H9 (cell line): ENCODE results near the gene UBXN10. TPM values are rescaled to one million over a fixed set of nuclear protein-coding genes. Genes with fewer than 3 reads are reported as not detected.

Source experiments
- DNase-seq: peaks from one replicate; pipeline ENCODE4 v3.0.0-alpha.2; 2017
- H2AFZ ChIP-seq: one replicate; pipeline ENCODE4 v1.6.1; 2013; ENCODE audit warnings: mild to moderate bottlenecking, low read length, control low read depth, moderate library complexity
- H2AK5ac ChIP-seq: 2 replicates; pipeline ENCODE4 v1.6.1; 2013; ENCODE audit warnings: low read length, control low read depth, mixed read lengths; ENCODE audit not compliant: insufficient read length
- H2BK120ac ChIP-seq: one replicate; pipeline ENCODE4 v1.6.1; 2013; ENCODE audit warnings: low read depth, mild to moderate bottlenecking, low read length, control low read depth, inconsistent platforms; ENCODE audit not compliant: poor library complexity, severe bottlenecking
- H2BK12ac ChIP-seq: 2 replicates; pipeline ENCODE4 v1.6.1; 2013; ENCODE audit warnings: low read length, control low read depth, mixed read lengths, low read depth; ENCODE audit not compliant: insufficient read length
- H2BK15ac ChIP-seq: 2 replicates; pipeline ENCODE4 v1.6.1; 2013; ENCODE audit warnings: low read depth, low read length, control low read depth
- H2BK20ac ChIP-seq: one replicate; pipeline ENCODE4 v1.6.1; 2013; ENCODE audit warnings: low read depth, mild to moderate bottlenecking, low read length, control low read depth, inconsistent platforms; ENCODE audit not compliant: poor library complexity, severe bottlenecking
- H2BK5ac ChIP-seq: 2 replicates; pipeline ENCODE4 v1.6.1; 2013; ENCODE audit warnings: low read length, control low read depth, mixed read lengths; ENCODE audit not compliant: insufficient read length
- H3K14ac ChIP-seq: 2 replicates; pipeline ENCODE4 v1.6.1; 2013; ENCODE audit warnings: low read length, control low read depth; ENCODE audit not compliant: insufficient read depth
- H3K18ac ChIP-seq: 2 replicates; pipeline ENCODE4 v1.6.1; 2013; ENCODE audit warnings: low read depth, mild to moderate bottlenecking, mixed read lengths, low read length, control low read depth; ENCODE audit not compliant: insufficient read length
- H3K23ac ChIP-seq: 2 replicates; pipeline ENCODE4 v1.6.1; 2013; ENCODE audit warnings: low read length, control low read depth, mixed read lengths, low read depth; ENCODE audit not compliant: insufficient read length
- H3K23me2 ChIP-seq: 2 replicates; pipeline ENCODE4 v1.6.1; 2013; ENCODE audit warnings: low read depth, mild to moderate bottlenecking, mixed read lengths, low read length, control low read depth; ENCODE audit not compliant: insufficient read length, poor library complexity, severe bottlenecking
- H3K27ac ChIP-seq: 2 replicates; pipeline ENCODE4 v1.5.1; 2013; ENCODE audit warnings: low read length, control low read depth, mixed read lengths, low read depth; ENCODE audit not compliant: insufficient read length
- H3K27me3 ChIP-seq: 2 replicates; pipeline ENCODE4 v1.6.1; 2013; ENCODE audit warnings: low read length, control low read depth, inconsistent platforms; ENCODE audit not compliant: insufficient read depth
- H3K4ac ChIP-seq: 2 replicates; pipeline ENCODE4 v1.6.1; 2013; ENCODE audit warnings: low read depth, mild to moderate bottlenecking, control low read depth, inconsistent platforms, low read length, moderate library complexity
- H3K4me1 ChIP-seq: 2 replicates; pipeline ENCODE4 v1.6.1; 2013; ENCODE audit warnings: low read length, control low read depth, inconsistent platforms; ENCODE audit not compliant: insufficient read depth
- H3K4me2 ChIP-seq: 2 replicates; pipeline ENCODE4 v1.6.1; 2013; ENCODE audit warnings: low read length, control low read depth, mixed read lengths; ENCODE audit not compliant: insufficient read length, insufficient read depth
- H3K56ac ChIP-seq: 2 replicates; pipeline ENCODE4 v1.6.1; 2013; ENCODE audit warnings: low read depth, mild to moderate bottlenecking, mixed read lengths, low read length, control low read depth; ENCODE audit not compliant: insufficient read length
- H3K79me1 ChIP-seq: 2 replicates; pipeline ENCODE4 v1.6.1; 2013; ENCODE audit warnings: low read depth, mild to moderate bottlenecking, moderate library complexity, low read length, control low read depth, inconsistent platforms; ENCODE audit not compliant: insufficient read depth, poor library complexity, severe bottlenecking
- H3K79me2 ChIP-seq: 2 replicates; pipeline ENCODE4 v1.6.1; 2013; ENCODE audit warnings: low read length, control low read depth, inconsistent platforms; ENCODE audit not compliant: insufficient read depth
- H3K9ac ChIP-seq: 2 replicates; pipeline ENCODE4 v1.6.1; 2013; ENCODE audit warnings: low read length, control low read depth, mixed read lengths; ENCODE audit not compliant: insufficient read length; ENCODE audit errors: extremely low read depth
- H3K9me3 ChIP-seq: one replicate; pipeline ENCODE4 v1.6.1; 2013; ENCODE audit warnings: low read depth, low read length, inconsistent platforms; ENCODE audit not compliant: control insufficient read depth
- H3T11ph ChIP-seq: one replicate; pipeline ENCODE4 v1.6.1; 2013; ENCODE audit warnings: mild to moderate bottlenecking, low read length, control low read depth, inconsistent platforms
- H4K20me1 ChIP-seq: one replicate; pipeline ENCODE4 v1.6.1; 2013; ENCODE audit not compliant: control insufficient read depth, insufficient read length, insufficient read depth
- H4K5ac ChIP-seq: 2 replicates; pipeline ENCODE4 v1.6.1; 2013; ENCODE audit warnings: low read depth, mild to moderate bottlenecking, mixed read lengths, low read length, control low read depth; ENCODE audit not compliant: insufficient read length
- H4K8ac ChIP-seq: replicated peaks from 2 replicates; pipeline ENCODE4 v1.6.1; 2013; ENCODE audit warnings: low read length, control low read depth, mixed read lengths, low read depth; ENCODE audit not compliant: insufficient read length
- H4K91ac ChIP-seq: 2 replicates; pipeline ENCODE4 v1.6.1; 2013; ENCODE audit warnings: low read depth, mild to moderate bottlenecking, moderate library complexity, mixed read lengths, low read length, control low read depth; ENCODE audit not compliant: insufficient read length
- H3K27ac Mint-ChIP-seq, 3 experiments: 2 replicates in 2 of 3; 3 replicates in 1 of 3; pipeline ENCODE4 v1.8.0; 2020 to 2021; ENCODE audit warnings: mixed read lengths in 3 of 3, mild to moderate bottlenecking in 1 of 3, moderate library complexity in 1 of 3
- H3K27me3 Mint-ChIP-seq: 2 replicates; pipeline ENCODE4 v1.8.0; 2021; ENCODE audit warnings: low read depth, mild to moderate bottlenecking, moderate library complexity, mixed read lengths
- H3K36me3 Mint-ChIP-seq, 3 experiments: 2 replicates in 2 of 3; 3 replicates in 1 of 3; pipeline ENCODE4 v1.8.0; 2020 to 2021; ENCODE audit warnings: low read depth in 3 of 3, mixed read lengths in 3 of 3; ENCODE audit not compliant: insufficient read depth in 1 of 3
- H3K4me1 Mint-ChIP-seq, 2 experiments: 2 replicates each; pipeline ENCODE4 v1.8.0; 2020; ENCODE audit warnings: mixed read lengths in 2 of 2
- H3K4me3 Mint-ChIP-seq, 2 experiments: 2 replicates in 1 of 2; 3 replicates in 1 of 2; pipeline ENCODE4 v1.8.0; 2020 to 2021; ENCODE audit warnings: mild to moderate bottlenecking in 2 of 2, mixed read lengths in 2 of 2, moderate library complexity in 1 of 2
- H3K9me3 Mint-ChIP-seq, 2 experiments: 2 replicates in 1 of 2; 3 replicates in 1 of 2; pipeline ENCODE4 v1.8.0; 2020; ENCODE audit warnings: mild to moderate bottlenecking in 2 of 2, mixed read lengths in 2 of 2, moderate library complexity in 1 of 2
- WGBS: extraction: QIAGEN DNeasy Blood & Tissue Kit; methylation state at CpG from one replicate; pipeline ENCODE4 v1.1.7; 2013; ENCODE audit warnings: missing lambda C conversion rate, low lambda C conversion rate, mixed read lengths; ENCODE audit not compliant: insufficient read length; ENCODE audit errors: extremely low coverage; 5-methylcytosine and 5-hydroxymethylcytosine counted together
- total RNA-seq: library from RNA; stranded (reverse); gene quantifications from 2 replicates; pipeline ENCODE4 v1.2.1, GENCODE V29; 2021
- TF ChIP-seq, protein P1 (sequence below): fragments of 200-600 bp; sonication (generic); conservative IDR thresholded peaks from 3 replicates; pipeline ENCODE4 v1.8.0; 2021; ENCODE audit warnings: antibody characterized with exemption, mild to moderate bottlenecking

UBXN10 gene
- total RNA-seq, 1 experiment from 2014 or later, result 0.59 TPM

GRCh38 chr1:20137604-20138003, 48.3 kb upstream of the UBXN10 start:
- no peak overlapping the region for H3K9ac ChIP-seq
- no peaks in the 10 kb centered on the region for H3K27me3 ChIP-seq
- no peak overlapping the region for H3K27ac Mint-ChIP-seq
- H4K20me1 ChIP-seq, result no peaks in the 10 kb centered on the region
- H2BK20ac ChIP-seq, result no peak overlapping the region
- H3K4me3 Mint-ChIP-seq, result no peak overlapping the region
- no peak overlapping the region for H3T11ph ChIP-seq
- no peak overlapping the region for H2AFZ ChIP-seq
- no peak overlapping the region for H2BK12ac ChIP-seq
- H2BK15ac ChIP-seq, result no peak overlapping the region
- no peak overlapping the region for H2BK5ac ChIP-seq
- H4K5ac ChIP-seq, result no peak overlapping the region
- no peak overlapping the region for H3K56ac ChIP-seq
- H3K27ac ChIP-seq, result no peak overlapping the region
- no CpG with 5 or more reads among the region's 1 CpG for WGBS
- H3K4me1 ChIP-seq, result no peaks in the 10 kb centered on the region
- DNase-seq, result no peak
- H3K4ac ChIP-seq, result no peak overlapping the region
- H3K79me2 ChIP-seq, result no peaks in the 10 kb centered on the region
- no peak overlapping the region for H4K91ac ChIP-seq
- no peak overlapping the region for H2BK120ac ChIP-seq
- no peak overlapping the region for H4K8ac ChIP-seq
- TF ChIP-seq, protein P1, sequence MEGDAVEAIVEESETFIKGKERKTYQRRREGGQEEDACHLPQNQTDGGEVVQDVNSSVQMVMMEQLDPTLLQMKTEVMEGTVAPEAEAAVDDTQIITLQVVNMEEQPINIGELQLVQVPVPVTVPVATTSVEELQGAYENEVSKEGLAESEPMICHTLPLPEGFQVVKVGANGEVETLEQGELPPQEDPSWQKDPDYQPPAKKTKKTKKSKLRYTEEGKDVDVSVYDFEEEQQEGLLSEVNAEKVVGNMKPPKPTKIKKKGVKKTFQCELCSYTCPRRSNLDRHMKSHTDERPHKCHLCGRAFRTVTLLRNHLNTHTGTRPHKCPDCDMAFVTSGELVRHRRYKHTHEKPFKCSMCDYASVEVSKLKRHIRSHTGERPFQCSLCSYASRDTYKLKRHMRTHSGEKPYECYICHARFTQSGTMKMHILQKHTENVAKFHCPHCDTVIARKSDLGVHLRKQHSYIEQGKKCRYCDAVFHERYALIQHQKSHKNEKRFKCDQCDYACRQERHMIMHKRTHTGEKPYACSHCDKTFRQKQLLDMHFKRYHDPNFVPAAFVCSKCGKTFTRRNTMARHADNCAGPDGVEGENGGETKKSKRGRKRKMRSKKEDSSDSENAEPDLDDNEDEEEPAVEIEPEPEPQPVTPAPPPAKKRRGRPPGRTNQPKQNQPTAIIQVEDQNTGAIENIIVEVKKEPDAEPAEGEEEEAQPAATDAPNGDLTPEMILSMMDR, result no peak
- H3K14ac ChIP-seq, result no peak overlapping the region
- H3K9me3 ChIP-seq, result no peaks in the 10 kb centered on the region
- H3K79me1 ChIP-seq, result no peaks in the 10 kb centered on the region
- no peak overlapping the region for H3K18ac ChIP-seq
- no peaks in the 10 kb centered on the region for H3K23me2 ChIP-seq
- H3K4me1 Mint-ChIP-seq, result peaks cover 0 to 4% of the 10 kb centered on the region in 2 experiments; a peak in 1 of 4 replicates
- H3K4me2 ChIP-seq, result no peak overlapping the region
- H3K36me3 Mint-ChIP-seq, result no peaks in the 10 kb centered on the region
- no peak overlapping the region for H3K23ac ChIP-seq
- no peaks in the 10 kb centered on the region; a peak in 1 of 5 replicates for H3K9me3 Mint-ChIP-seq
- H2AK5ac ChIP-seq, result no peak overlapping the region
- peaks cover 5% of the 10 kb centered on the region for H3K27me3 Mint-ChIP-seq
